ENCODE measurements around the gene NRXN2.
"Not testable (repeated sequence)": the region's sequence is repeated elsewhere in the genome, so short reads cannot be mapped to it uniquely, and the experiment has no call there.

Gene NRXN2

GRCh38 chr11:64701956-64702355 lies 21.0 kb downstream of the NRXN2 start:
- H3K14ac ChIP-seq (ENCODE audit: low read length in 2 of 2); H3K36me3 ChIP-seq (ENCODE audit: control insufficient read depth in 1 of 2, insufficient read depth in 2 of 2, low read depth in 1 of 2, low read length in 2 of 2): not testable (repeated sequence)
- WGBS: 92% methylated on average over 15 of the region's 29 CpGs

GRCh38 chr11:64698427-64698826 lies 24.6 kb downstream of the NRXN2 start:
- Histone ChIP-seq H4K8ac (ENCODE audit: low read length) (no peak overlapping the region), H2BK120ac (ENCODE audit: low read depth, low read length) (no peak overlapping the region), H4K91ac (ENCODE audit: low read length) (no peak overlapping the region), H3K36me3 (ENCODE audit: control insufficient read depth in 1 of 2, insufficient read depth in 2 of 2, low read depth in 1 of 2, low read length in 2 of 2) (no peaks in the 10 kb centered on the region), H3K14ac (ENCODE audit: low read length in 2 of 2) (no peak overlapping the region), H3K4ac (ENCODE audit: low read depth in 1 of 2, low read length in 2 of 2) (no peak overlapping the region), H3K27ac (ENCODE audit: low read length, poor library complexity, severe bottlenecking) (no peak overlapping the region), H2AFZ (ENCODE audit: low read depth, low read length) (no peak overlapping the region), H3K27me3 (ENCODE audit: control insufficient read depth in 1 of 2, insufficient read depth in 1 of 2, low read length in 2 of 2) (peaks cover 70 to 72% of the 10 kb centered on the region in 2 experiments), H3K79me1 (replicated peaks; ENCODE audit: low read length, poor library complexity, severe bottlenecking) (no peaks in the 10 kb centered on the region), H2BK5ac (ENCODE audit: low read depth, low read length, poor library complexity, severe bottlenecking) (no peak overlapping the region), H3K18ac (ENCODE audit: low read depth in 1 of 2, low read length in 2 of 2) (no peak overlapping the region), H3K4me3 (ENCODE audit: insufficient read depth in 1 of 2, low read depth in 1 of 2, low read length in 2 of 2) (no peak overlapping the region), H2BK15ac (ENCODE audit: low read depth, poor library complexity, severe bottlenecking) (no peak overlapping the region), H2AK5ac (ENCODE audit: low read length, severe bottlenecking) (no peak overlapping the region), H2BK12ac (ENCODE audit: low read length in 2 of 2) (no peak overlapping the region), H3K4me2 (ENCODE audit: low read length, poor library complexity, severe bottlenecking) (no peak overlapping the region), H3K9ac (ENCODE audit: low read length) (no peak overlapping the region), H3K9me3 (ENCODE audit: control insufficient read depth, low read length) (no peaks in the 10 kb centered on the region), H3K4me1 (ENCODE audit: control insufficient read depth, insufficient read depth, low read depth, low read length) (peaks cover 6% of the 10 kb centered on the region), H3K23ac (ENCODE audit: low read length in 2 of 2) (no peak overlapping the region)
- WGBS: 86% methylated on average over 1 of the region's 1 CpG
- DNase-seq: no peak

More at GRCh38 chr11:64701956-64702355, 21.0 kb downstream of the NRXN2 start:
- DNase-seq; H3K23ac ChIP-seq (ENCODE audit: low read length in 2 of 2); H2BK5ac ChIP-seq (ENCODE audit: low read depth, low read length, poor library complexity, severe bottlenecking); H4K91ac ChIP-seq (ENCODE audit: low read length); H3K4me3 ChIP-seq (ENCODE audit: insufficient read depth in 1 of 2, low read depth in 1 of 2, low read length in 2 of 2); H3K18ac ChIP-seq (ENCODE audit: low read depth in 1 of 2, low read length in 2 of 2); H3K4me2 ChIP-seq (ENCODE audit: low read length, poor library complexity, severe bottlenecking); H3K4ac ChIP-seq (ENCODE audit: low read depth in 1 of 2, low read length in 2 of 2); H2BK12ac ChIP-seq (ENCODE audit: low read length in 2 of 2); H2BK120ac ChIP-seq (ENCODE audit: low read depth, low read length); H2BK15ac ChIP-seq (ENCODE audit: low read depth, poor library complexity, severe bottlenecking); H3K4me1 ChIP-seq (ENCODE audit: control insufficient read depth, insufficient read depth, low read depth, low read length); H2AK5ac ChIP-seq (ENCODE audit: low read length, severe bottlenecking); H3K9ac ChIP-seq (ENCODE audit: low read length); H3K27ac ChIP-seq (ENCODE audit: low read length, poor library complexity, severe bottlenecking); H4K8ac ChIP-seq (ENCODE audit: low read length); H2AFZ ChIP-seq (ENCODE audit: low read depth, low read length); H3K9me3 ChIP-seq (ENCODE audit: control insufficient read depth, low read length); H3K79me1 ChIP-seq (replicated peaks; ENCODE audit: low read length, poor library complexity, severe bottlenecking): not testable (repeated sequence)
- peaks cover 61 to 66% of the 10 kb centered on the region in 2 experiments for H3K27me3 ChIP-seq (ENCODE audit: control insufficient read depth in 1 of 2, insufficient read depth in 1 of 2, low read length in 2 of 2)

GRCh38 chr11:64697663-64698375 lies 25.2 kb downstream of the NRXN2 start:
- H4K91ac ChIP-seq (ENCODE audit: low read length): no peak overlapping the region
- no peak overlapping the region for H2BK120ac ChIP-seq (ENCODE audit: low read depth, low read length)
- H3K79me1 ChIP-seq (replicated peaks; ENCODE audit: low read length, poor library complexity, severe bottlenecking): no peaks in the 10 kb centered on the region
- H3K23ac ChIP-seq (ENCODE audit: low read length in 2 of 2): no peak overlapping the region
- no peak overlapping the region for H3K4ac ChIP-seq (ENCODE audit: low read depth in 1 of 2, low read length in 2 of 2)
- H3K36me3 ChIP-seq (ENCODE audit: control insufficient read depth in 1 of 2, insufficient read depth in 2 of 2, low read depth in 1 of 2, low read length in 2 of 2): no peaks in the 10 kb centered on the region
- peaks cover 71 to 72% of the 10 kb centered on the region in 2 experiments for H3K27me3 ChIP-seq (ENCODE audit: control insufficient read depth in 1 of 2, insufficient read depth in 1 of 2, low read length in 2 of 2)
- H3K4me3 ChIP-seq (ENCODE audit: insufficient read depth in 1 of 2, low read depth in 1 of 2, low read length in 2 of 2): no peak overlapping the region
- H2BK15ac ChIP-seq (ENCODE audit: low read depth, poor library complexity, severe bottlenecking): no peak overlapping the region
- H3K4me1 ChIP-seq (ENCODE audit: control insufficient read depth, insufficient read depth, low read depth, low read length): peaks cover 6% of the 10 kb centered on the region
- WGBS: 67% methylated on average over 6 of the region's 7 CpGs
- no peak overlapping the region for H2BK12ac ChIP-seq (ENCODE audit: low read length in 2 of 2)
- no peak overlapping the region for H3K14ac ChIP-seq (ENCODE audit: low read length in 2 of 2)
- H2AFZ ChIP-seq (ENCODE audit: low read depth, low read length): no peak overlapping the region
- H3K9me3 ChIP-seq (ENCODE audit: control insufficient read depth, low read length): no peaks in the 10 kb centered on the region
- no peak overlapping the region for H3K9ac ChIP-seq (ENCODE audit: low read length)
- H4K8ac ChIP-seq (ENCODE audit: low read length): no peak overlapping the region
- H3K4me2 ChIP-seq (ENCODE audit: low read length, poor library complexity, severe bottlenecking): no peak overlapping the region
- H3K27ac ChIP-seq (ENCODE audit: low read length, poor library complexity, severe bottlenecking): no peak overlapping the region
- H2BK5ac ChIP-seq (ENCODE audit: low read depth, low read length, poor library complexity, severe bottlenecking): no peak overlapping the region
- H3K18ac ChIP-seq (ENCODE audit: low read depth in 1 of 2, low read length in 2 of 2): no peak overlapping the region
- DNase-seq: no peak
- H2AK5ac ChIP-seq (ENCODE audit: low read length, severe bottlenecking): no peak overlapping the region

GRCh38 chr11:64696045-64696444 lies 27.0 kb downstream of the NRXN2 start:
- Histone ChIP-seq H3K79me1 (replicated peaks; ENCODE audit: low read length, poor library complexity, severe bottlenecking) (no peaks in the 10 kb centered on the region), H2AK5ac (ENCODE audit: low read length, severe bottlenecking) (no peak overlapping the region), H3K4me2 (ENCODE audit: low read length, poor library complexity, severe bottlenecking) (no peak overlapping the region), H3K23ac (ENCODE audit: low read length in 2 of 2) (no peak overlapping the region), H3K9ac (ENCODE audit: low read length) (no peak overlapping the region), H3K27me3 (ENCODE audit: control insufficient read depth in 1 of 2, insufficient read depth in 1 of 2, low read length in 2 of 2) (peaks cover 85 to 88% of the 10 kb centered on the region in 2 experiments), H3K4me3 (ENCODE audit: insufficient read depth in 1 of 2, low read depth in 1 of 2, low read length in 2 of 2) (no peak overlapping the region), H2BK120ac (ENCODE audit: low read depth, low read length) (no peak overlapping the region), H3K4me1 (ENCODE audit: control insufficient read depth, insufficient read depth, low read depth, low read length) (peaks cover 6% of the 10 kb centered on the region), H3K27ac (ENCODE audit: low read length, poor library complexity, severe bottlenecking) (no peak overlapping the region), H2BK5ac (ENCODE audit: low read depth, low read length, poor library complexity, severe bottlenecking) (no peak overlapping the region), H4K91ac (ENCODE audit: low read length) (no peak overlapping the region), H2BK15ac (ENCODE audit: low read depth, poor library complexity, severe bottlenecking) (no peak overlapping the region), H3K4ac (ENCODE audit: low read depth in 1 of 2, low read length in 2 of 2) (no peak overlapping the region), H3K18ac (ENCODE audit: low read depth in 1 of 2, low read length in 2 of 2) (no peak overlapping the region), H3K36me3 (ENCODE audit: control insufficient read depth in 1 of 2, insufficient read depth in 2 of 2, low read depth in 1 of 2, low read length in 2 of 2) (no peaks in the 10 kb centered on the region), H3K14ac (ENCODE audit: low read length in 2 of 2) (no peak overlapping the region), H4K8ac (ENCODE audit: low read length) (no peak overlapping the region), H2BK12ac (ENCODE audit: low read length in 2 of 2) (no peak overlapping the region), H2AFZ (ENCODE audit: low read depth, low read length) (no peak overlapping the region), H3K9me3 (ENCODE audit: control insufficient read depth, low read length) (no peaks in the 10 kb centered on the region)
- 76% methylated on average over 6 of the region's 8 CpGs for WGBS
- no peak for DNase-seq

Measured in mesenchymal stem cell (in vitro differentiated cells and primary cell).